Hepatocyte (in vitro differentiated cells): ENCODE measurements around the gene GC. TPM values are rescaled to one million over a fixed set of nuclear protein-coding genes. Genes with fewer than 3 reads are reported as not detected.

Experiments
- DNase-seq: peaks from one replicate; pipeline ENCODE4 v3.0.0-alpha.2; 2016; ENCODE audit warnings: low spot score
- H2AFZ ChIP-seq: fragments of 200-600 bp; sonication (generic); 2 replicates; pipeline ENCODE4 v1.6.0; 2016; ENCODE audit warnings: antibody characterized with exemption, mild to moderate bottlenecking
- H3K27ac ChIP-seq: fragments of 200-600 bp; sonication (generic); 2 replicates; pipeline ENCODE4 v1.5.1; 2016; ENCODE audit warnings: mild to moderate bottlenecking
- H3K27me3 ChIP-seq: fragments of 200-600 bp; sonication (generic); 2 replicates; pipeline ENCODE4 v1.6.1; 2016
- H3K36me3 ChIP-seq: fragments of 200-600 bp; sonication (generic); replicated peaks from 2 replicates; pipeline ENCODE4 v1.5.1; 2016; ENCODE audit warnings: low read depth; ENCODE audit not compliant: insufficient read depth
- H3K4me1 ChIP-seq: fragments of 200-600 bp; sonication (generic); 2 replicates; pipeline ENCODE4 v1.5.1; 2016; ENCODE audit warnings: mild to moderate bottlenecking, moderate library complexity; ENCODE audit not compliant: insufficient read depth
- H3K4me2 ChIP-seq: fragments of 200-600 bp; sonication (generic); 2 replicates; pipeline ENCODE4 v1.6.0; 2016
- H3K4me3 ChIP-seq: fragments of 200-600 bp; sonication (generic); 2 replicates; pipeline ENCODE4 v1.5.1; 2016; ENCODE audit warnings: mild to moderate bottlenecking
- H3K79me2 ChIP-seq: fragments of 200-600 bp; sonication (generic); 2 replicates; pipeline ENCODE4 v1.6.0; 2017; ENCODE audit warnings: mild to moderate bottlenecking
- H3K9me2 ChIP-seq: fragments of 200-600 bp; sonication (generic); replicated peaks from 2 replicates; pipeline ENCODE4 v1.6.0; 2017; ENCODE audit warnings: mild to moderate bottlenecking; ENCODE audit not compliant: insufficient read depth
- H3K9me3 ChIP-seq: fragments of 200-600 bp; sonication (generic); 2 replicates; pipeline ENCODE4 v1.5.1; 2016; ENCODE audit warnings: low read depth, mild to moderate bottlenecking
- H4K20me1 ChIP-seq: fragments of 200-600 bp; sonication (generic); 2 replicates; pipeline ENCODE4 v1.6.0; 2016; ENCODE audit warnings: mild to moderate bottlenecking; ENCODE audit not compliant: insufficient read depth, poor library complexity, severe bottlenecking
- CTCF ChIP-seq: fragments of 200-600 bp; sonication (generic); IDR thresholded peaks from 2 replicates; pipeline ENCODE4 v1.5.1; 2016; ENCODE audit warnings: antibody characterized with exemption, mild to moderate bottlenecking; ENCODE audit not compliant: poor library complexity
- EZH2 ChIP-seq: fragments of 200-600 bp; sonication (generic); IDR thresholded peaks from 2 replicates; pipeline ENCODE4 v1.6.1; 2016; ENCODE audit warnings: antibody characterized with exemption, mild to moderate bottlenecking, borderline replicate concordance
- EZH2phosphoT487 ChIP-seq: fragments of 200-600 bp; sonication (generic); IDR thresholded peaks from one replicate; pipeline ENCODE4 v1.6.1; 2018; ENCODE audit warnings: antibody characterized with exemption, mild to moderate bottlenecking, low read depth, moderate library complexity; ENCODE audit not compliant: unreplicated experiment, severe bottlenecking
- WGBS: methylation state at CpG from one replicate; pipeline ENCODE4 v1.1.6; 2016; ENCODE audit warnings: low lambda C conversion rate; ENCODE audit errors: missing lambda C conversion rate; 5-methylcytosine and 5-hydroxymethylcytosine counted together
- polyA plus RNA-seq: library from polyadenylated mRNA; unstranded; fragments of >200 nt; fragmentation: Nextera tagmentation; extraction: Ambion mirVana; gene quantifications from 2 replicates; pipeline ENCODE4 v1.2.1, GENCODE V29; 2016
- total RNA-seq: library from RNA; depleted of rRNA; stranded (reverse); fragments of >200 nt; gene quantifications from 2 replicates; pipeline ENCODE4 v1.2.3, GENCODE V29; 2014

GC gene
- total and polyA plus RNA-seq, 2 experiments from 2014 or later, result 487 to 1,037 TPM

- no peaks in the 10 kb centered on the region for H3K79me2 ChIP-seq
- H2AFZ ChIP-seq, result no peak overlapping the region
- TF ChIP-seq EZH2phosphoT487, result no peak
- no peak for TF ChIP-seq CTCF
- no peak for TF ChIP-seq EZH2
- no peaks in the 10 kb centered on the region for H3K4me1 ChIP-seq
- H3K9me2 ChIP-seq, result no peaks in the 10 kb centered on the region
- 90% methylated on average over 2 of the region's 2 CpGs for WGBS
- no peaks in the 10 kb centered on the region for H4K20me1 ChIP-seq
- no peak overlapping the region for H3K4me2 ChIP-seq
- H3K27me3 ChIP-seq, result no peaks in the 10 kb centered on the region
- H3K4me3 ChIP-seq, result no peak overlapping the region
- DNase-seq, result no peak
- no peaks in the 10 kb centered on the region for H3K9me3 ChIP-seq
- no peaks in the 10 kb centered on the region for H3K36me3 ChIP-seq
- H3K27ac ChIP-seq, result no peak overlapping the region
Observed at GRCh38 chr4:71698141-71698540, 85.7 kb downstream of the GC start.

- TF ChIP-seq EZH2, result no peak
- TF ChIP-seq CTCF, result no peak
- TF ChIP-seq EZH2phosphoT487, result no peak
- Histone ChIP-seq H3K9me2 (no peaks in the 10 kb centered on the region), H3K4me1 (no peaks in the 10 kb centered on the region), H3K36me3 (no peaks in the 10 kb centered on the region), H4K20me1 (no peaks in the 10 kb centered on the region), H3K27me3 (no peaks in the 10 kb centered on the region), H3K9me3 (no peaks in the 10 kb centered on the region), H3K4me2 (no peak overlapping the region), H3K79me2 (no peaks in the 10 kb centered on the region), H3K27ac (no peak overlapping the region), H2AFZ (no peak overlapping the region), H3K4me3 (no peak overlapping the region)
- DNase-seq, result no peak
- WGBS, result 70% methylated on average over 4 of the region's 4 CpGs
Observed at GRCh38 chr4:71697031-71697430, 86.8 kb downstream of the GC start.

GRCh38 chr4:71694961-71695360, 88.9 kb downstream of the GC start:
- no peaks in the 10 kb centered on the region for H3K4me1 ChIP-seq
- no peaks in the 10 kb centered on the region for H3K9me2 ChIP-seq
- TF ChIP-seq EZH2 (no peak), CTCF (no peak), EZH2phosphoT487 (no peak)
- H3K27ac ChIP-seq, result no peak overlapping the region
- no peaks in the 10 kb centered on the region for H3K9me3 ChIP-seq
- no peak for DNase-seq
- WGBS, result 82% methylated on average over 5 of the region's 5 CpGs
- H4K20me1 ChIP-seq, result no peaks in the 10 kb centered on the region
- H3K4me3 ChIP-seq, result no peak overlapping the region
- H3K27me3 ChIP-seq, result no peaks in the 10 kb centered on the region
- H3K79me2 ChIP-seq, result no peaks in the 10 kb centered on the region
- no peak overlapping the region for H2AFZ ChIP-seq
- H3K36me3 ChIP-seq, result no peaks in the 10 kb centered on the region
- H3K4me2 ChIP-seq, result no peak overlapping the region

DNA sequence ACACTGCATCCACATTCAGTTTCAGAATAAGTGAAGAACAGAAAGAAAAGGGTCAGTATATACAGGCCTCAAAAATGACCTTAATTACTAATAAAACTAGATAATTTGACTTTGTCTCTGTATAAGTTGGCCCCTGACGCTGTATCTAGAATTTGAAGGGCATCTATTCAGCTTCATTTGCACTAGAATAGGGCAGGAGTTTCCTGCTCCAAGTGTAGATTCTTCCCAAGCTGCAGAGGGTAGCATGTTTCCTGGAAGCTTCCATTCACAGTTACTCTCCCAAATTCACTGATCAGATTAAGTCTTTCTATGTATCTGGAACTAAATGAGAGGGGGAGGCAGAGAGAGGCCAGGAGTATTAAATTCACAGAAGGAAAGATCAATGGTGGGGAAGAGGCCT, 90.9 kb downstream of the GC start:
- TF ChIP-seq EZH2phosphoT487, result no peak
- TF ChIP-seq CTCF, result no peak
- no peak for TF ChIP-seq EZH2
- Histone ChIP-seq H3K4me3 (no peak overlapping the region), H4K20me1 (no peaks in the 10 kb centered on the region), H3K79me2 (no peaks in the 10 kb centered on the region), H3K4me1 (no peaks in the 10 kb centered on the region), H3K36me3 (no peaks in the 10 kb centered on the region), H3K9me2 (no peaks in the 10 kb centered on the region), H2AFZ (no peak overlapping the region), H3K27me3 (no peaks in the 10 kb centered on the region), H3K9me3 (no peaks in the 10 kb centered on the region), H3K4me2 (no peak overlapping the region), H3K27ac (no peak overlapping the region)
- 84% methylated on average over 1 of the region's 1 CpG for WGBS
- DNase-seq, result no peak
